ENCODE data around the gene ZNF644.

Gene ZNF644

DNA sequence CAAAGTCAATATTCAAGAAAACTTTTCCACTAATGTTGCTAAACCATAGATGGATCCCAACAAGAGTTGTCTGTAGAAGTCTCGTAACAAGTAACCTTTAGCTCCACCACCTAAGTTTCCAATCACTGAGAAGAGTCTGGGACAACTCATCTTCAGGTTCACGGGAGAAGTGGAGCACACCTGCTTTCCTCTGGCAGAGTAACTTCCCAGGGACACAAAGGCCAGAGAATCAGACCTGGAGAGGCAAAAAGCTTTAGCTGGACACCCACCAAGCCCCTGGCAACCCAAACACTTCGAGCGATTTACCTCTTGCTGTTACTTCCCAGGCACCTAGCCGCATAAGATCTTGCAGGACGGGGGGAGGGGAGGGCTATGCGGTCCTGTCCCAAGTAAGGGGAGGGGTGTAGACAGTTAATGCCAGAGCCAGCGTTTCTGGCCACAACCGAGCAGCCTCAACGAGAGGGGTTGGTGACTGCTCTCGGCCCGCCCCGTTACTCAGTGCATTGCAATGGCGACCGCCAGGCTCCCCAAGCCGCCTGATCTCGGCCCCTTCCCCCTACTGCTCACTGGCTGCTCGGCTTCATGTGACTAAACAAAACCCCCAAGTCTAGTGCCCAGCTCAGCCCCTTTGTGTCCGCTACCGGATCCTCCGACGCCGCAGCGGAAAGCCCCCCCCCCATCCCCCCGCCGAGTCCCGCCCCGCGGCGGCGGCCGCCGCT, 709 bp downstream of the ZNF644 start:
- Histone ChIP-seq H3K9me2 (replicated peaks; ENCODE audit: control insufficient read depth, low read length) (no peaks in the 10 kb centered on the region), H3K4me3 (ENCODE audit: low read length) (peak overlapping the region; percentile 99), H3K36me3 (ENCODE audit: control insufficient read depth, low read length) (peaks cover 50% of the 10 kb centered on the region), H3K9me3 (ENCODE audit: control insufficient read depth, insufficient read depth, low read length) (no peaks in the 10 kb centered on the region), H3F3A (ENCODE audit: control insufficient read depth, insufficient read depth) (peaks cover 7% of the 10 kb centered on the region; the same call in 1 of the 2 replicates), H3K27ac (ENCODE audit: low read depth, low read length) (peak overlapping the region; percentile 73), H3K27me3 (ENCODE audit: control insufficient read depth, low read length) (no peaks in the 10 kb centered on the region), H3K4me2 (ENCODE audit: low read length) (peak overlapping the region; percentile 86), H4K20me1 (ENCODE audit: control insufficient read depth, insufficient read depth, low read depth, low read length) (peaks cover 14% of the 10 kb centered on the region), H3K4me1 (ENCODE audit: control insufficient read depth, low read length) (peaks cover 57% of the 10 kb centered on the region), H3K79me2 (ENCODE audit: control insufficient read depth, low read length) (peaks cover 64% of the 10 kb centered on the region)
- no peak for TF ChIP-seq CTCF (IDR thresholded peaks at IDR 0.05; ENCODE audit: low read depth, low read length, poor library complexity, severe bottlenecking)
- no peak for TF ChIP-seq EZH2phosphoT487 (IDR thresholded peaks at IDR 0.05; ENCODE audit: borderline replicate concordance, low read length)

DNA sequence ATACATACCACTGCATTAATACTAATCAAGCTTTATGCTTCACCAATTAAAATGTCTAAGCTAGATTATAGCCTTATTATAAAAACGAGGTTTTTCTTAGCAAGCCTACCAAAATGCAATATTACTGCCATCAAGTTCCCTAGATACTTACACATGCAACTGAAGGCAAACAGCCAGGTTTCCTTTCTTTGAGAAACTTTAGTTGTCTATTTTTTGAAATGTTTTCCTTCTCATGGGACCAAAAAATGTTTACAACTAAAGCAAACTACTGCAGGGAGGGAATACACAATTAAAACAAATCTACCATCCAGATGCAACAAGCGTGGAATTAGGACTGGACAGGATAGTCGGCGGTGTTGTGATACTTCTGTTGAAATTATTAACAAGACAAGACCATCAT, 1.3 kb downstream of the ZNF644 start:
- peaks cover 58% of the 10 kb centered on the region for H3K4me1 ChIP-seq (ENCODE audit: control insufficient read depth, low read length)
- H3K79me2 ChIP-seq (ENCODE audit: control insufficient read depth, low read length): peaks cover 70% of the 10 kb centered on the region
- H3K27me3 ChIP-seq (ENCODE audit: control insufficient read depth, low read length): no peaks in the 10 kb centered on the region
- H3K9me3 ChIP-seq (ENCODE audit: control insufficient read depth, insufficient read depth, low read length): no peaks in the 10 kb centered on the region
- peaks cover 56% of the 10 kb centered on the region for H3K36me3 ChIP-seq (ENCODE audit: control insufficient read depth, low read length)
- peak overlapping the region; percentile 73 for H3K27ac ChIP-seq (ENCODE audit: low read depth, low read length)
- H3K4me2 ChIP-seq (ENCODE audit: low read length): peak overlapping the region; percentile 86
- no peaks in the 10 kb centered on the region for H3K9me2 ChIP-seq (replicated peaks; ENCODE audit: control insufficient read depth, low read length)
- peaks cover 18% of the 10 kb centered on the region for H4K20me1 ChIP-seq (ENCODE audit: control insufficient read depth, insufficient read depth, low read depth, low read length)
- TF ChIP-seq EZH2phosphoT487 (IDR thresholded peaks at IDR 0.05; ENCODE audit: borderline replicate concordance, low read length) (no peak), CTCF (IDR thresholded peaks at IDR 0.05; ENCODE audit: low read depth, low read length, poor library complexity, severe bottlenecking) (no peak)
- peak overlapping the region; percentile 99 for H3K4me3 ChIP-seq (ENCODE audit: low read length)
- H3F3A ChIP-seq (ENCODE audit: control insufficient read depth, insufficient read depth): peaks cover 7% of the 10 kb centered on the region; the same call in 1 of the 2 replicates

- H3K27ac ChIP-seq (ENCODE audit: low read depth, low read length): no peak overlapping the region
- TF ChIP-seq CTCF (IDR thresholded peaks at IDR 0.05; ENCODE audit: low read depth, low read length, poor library complexity, severe bottlenecking): peak; percentile 59
- TF ChIP-seq EZH2phosphoT487 (IDR thresholded peaks at IDR 0.05; ENCODE audit: borderline replicate concordance, low read length): no peak
- peak overlapping the region; percentile 1; the same call in 1 of the 2 replicates for H3K4me3 ChIP-seq (ENCODE audit: low read length)
- H3K4me1 ChIP-seq (ENCODE audit: control insufficient read depth, low read length): peaks cover 46% of the 10 kb centered on the region
- peaks cover 64% of the 10 kb centered on the region for H3K36me3 ChIP-seq (ENCODE audit: control insufficient read depth, low read length)
- H3K27me3 ChIP-seq (ENCODE audit: control insufficient read depth, low read length): no peaks in the 10 kb centered on the region
- H4K20me1 ChIP-seq (ENCODE audit: control insufficient read depth, insufficient read depth, low read depth, low read length): peaks cover 18% of the 10 kb centered on the region
- H3K4me2 ChIP-seq (ENCODE audit: low read length): peak overlapping the region; percentile 86; the same call in 1 of the 2 replicates
- H3K9me3 ChIP-seq (ENCODE audit: control insufficient read depth, insufficient read depth, low read length): no peaks in the 10 kb centered on the region
- H3K9me2 ChIP-seq (replicated peaks; ENCODE audit: control insufficient read depth, low read length): no peaks in the 10 kb centered on the region
- H3K79me2 ChIP-seq (ENCODE audit: control insufficient read depth, low read length): peaks cover 93% of the 10 kb centered on the region
- H3F3A ChIP-seq (ENCODE audit: control insufficient read depth, insufficient read depth): no peaks in the 10 kb centered on the region
Observed at GRCh38 chr1:91018006-91018405, 3.8 kb downstream of the ZNF644 start.

Measured in DOHH2 (cell line).